Upper lobe of left lung (tissue), 6 donors: Measurements from ENCODE around the gene NUBP1. TPM values are rescaled to one million over a fixed set of nuclear protein-coding genes. Genes with fewer than 3 reads are reported as not detected.

Experiments used
- ATAC-seq, 2 donors: fragments of 200-7000 bp; cut with Tn5 transposase; one replicate each; pipeline ENCODE4 v1.9.1; 2022; ENCODE audit warnings: mild to moderate bottlenecking in 2 of 2, moderate library complexity in 2 of 2; ENCODE audit not compliant: low FRiP score in 2 of 2
- DNase-seq, 2 donors: peaks; one replicate each; pipeline ENCODE4 v3.0.0-alpha.2; 2019 to 2020
- H3K27ac ChIP-seq, 4 donors: fragments of 200-600 bp; sonication (generic); one replicate each; pipeline ENCODE4 v1.5.1; 2016 to 2019
- H3K27me3 ChIP-seq, 4 donors: fragments of 200-600 bp; sonication (generic); one replicate each; pipeline ENCODE4 v1.5.1; 2017 to 2019
- H3K36me3 ChIP-seq, 4 donors: fragments of 200-600 bp; sonication (generic); one replicate each; pipeline ENCODE4 v1.5.1; 2016 to 2019
- H3K4me1 ChIP-seq, 4 donors: fragments of 200-600 bp; sonication (generic); one replicate each; pipeline ENCODE4 v1.5.1; 2018 to 2019
- H3K4me3 ChIP-seq, 4 donors: fragments of 200-600 bp; sonication (generic); one replicate each; pipeline ENCODE4 v1.5.1; 2017 to 2019; ENCODE audit warnings: mild to moderate bottlenecking in 2 of 4, moderate library complexity in 1 of 4
- H3K9me3 ChIP-seq, 4 donors: fragments of 200-600 bp; sonication (generic); one replicate each; pipeline ENCODE4 v1.5.1; 2018 to 2019
- CTCF ChIP-seq, 6 experiments: fragments of 450-650 bp in 4 of 6; fragments of 200-600 bp in 2 of 6; sonication (generic) in 2 of 6; IDR thresholded peaks; one replicate each; pipeline ENCODE4 v1.5.1; 2016 to 2019; ENCODE audit warnings: antibody characterized with exemption in 6 of 6
- EP300 ChIP-seq, 4 donors: sonication (generic); formaldehyde crosslinking; IDR thresholded peaks; one replicate each; pipeline ENCODE4 v1.5.1; 2017; ENCODE audit warnings: antibody characterized with exemption in 4 of 4, control low read depth in 2 of 4
- POLR2A ChIP-seq, 4 donors: fragments of 450-650 bp; IDR thresholded peaks; one replicate each; pipeline ENCODE4 v1.5.1; 2016 to 2017; ENCODE audit warnings: antibody characterized with exemption in 4 of 4, mild to moderate bottlenecking in 2 of 4
- POLR2AphosphoS5 ChIP-seq, 2 donors: sonication (generic); formaldehyde crosslinking; IDR thresholded peaks; one replicate each; pipeline ENCODE4 v1.5.1; 2017; ENCODE audit warnings: antibody characterized with exemption in 2 of 2
- WGBS, 2 donors: methylation state at CpG; one replicate each; pipeline ENCODE4 v1.1.5; 2017 to 2018; 5-methylcytosine and 5-hydroxymethylcytosine counted together
- total RNA-seq, 6 donors: library from RNA; depleted of rRNA in 4 of 6; stranded (reverse); fragments of >200 nt in 4 of 6; gene quantifications; one replicate each; pipeline versions ENCODE4 v1.1.0 to v1.2.1, GENCODE V29; 2016 to 2021
- donor health status: DM: no; HTN: no; CAD: no; lungs with moderate emphysema.
- donor health status: DM: no; HTN: yes; CAD: no; lungs with severe emphysema.

NUBP1 gene
- total RNA-seq, 6 donors from 2014 or later, result 16.8 to 40.3 (median 34.6) TPM

GRCh38 chr16:10741844-10742243 is 1.8 kb upstream of the NUBP1 start:
- ATAC-seq (no peak), DNase-seq (no peak)
- Histone ChIP-seq H3K4me3 (no peak overlapping the region), H3K36me3 (peaks cover 0 to 3% (median 0%) of the 10 kb centered on the region in 4 donors), H3K4me1 (peaks cover 30 to 43% (median 38%) of the 10 kb centered on the region in 4 donors), H3K27me3 (no peaks in the 10 kb centered on the region), H3K27ac (no peak overlapping the region), H3K9me3 (no peaks in the 10 kb centered on the region)
- 70 to 91% methylated on average over 4 of the region's 4 CpGs for WGBS, 2 donors
- TF ChIP-seq EP300 (IDR thresholded peaks at IDR 0.05) (no peak), POLR2AphosphoS5 (IDR thresholded peaks at IDR 0.05) (no peak), CTCF (IDR thresholded peaks at IDR 0.05) (no peak), POLR2A (IDR thresholded peaks at IDR 0.05) (no peak)

- 31 to 38% methylated on average over 5 of the region's 5 CpGs for WGBS, 2 donors
- Histone ChIP-seq H3K36me3 (peaks cover 0 to 17% (median 9%) of the 10 kb centered on the region in 4 donors), H3K4me3 (peak overlapping the region in 3 of 4 donors; percentile 57 to 68 (median 64)), H3K27me3 (no peaks in the 10 kb centered on the region), H3K27ac (peak overlapping the region; percentile 92 to 100 (median 96)), H3K9me3 (no peaks in the 10 kb centered on the region), H3K4me1 (peaks cover 21 to 29% (median 29%) of the 10 kb centered on the region in 4 donors)
- TF ChIP-seq POLR2AphosphoS5 (IDR thresholded peaks at IDR 0.05), result no peak
- no peak for TF ChIP-seq POLR2A (IDR thresholded peaks at IDR 0.05)
- no peak for TF ChIP-seq CTCF (IDR thresholded peaks at IDR 0.05)
- TF ChIP-seq EP300 (IDR thresholded peaks at IDR 0.05), result no peak
- DNase-seq (no peak), ATAC-seq (no peak)
These were observed 424 bp upstream of the NUBP1 start for GRCh38 chr16:10743227-10743609.

GRCh38 chr16:10744370-10745030 is 858 bp downstream of the NUBP1 start:
- Histone ChIP-seq H3K9me3 (no peaks in the 10 kb centered on the region), H3K4me1 (peaks cover 17 to 28% (median 22%) of the 10 kb centered on the region in 4 donors), H3K36me3 (peaks cover 0 to 30% (median 15%) of the 10 kb centered on the region in 4 donors), H3K27ac (peak overlapping the region; percentile 92 to 100 (median 96)), H3K27me3 (no peaks in the 10 kb centered on the region), H3K4me3 (peak overlapping the region in 3 of 4 donors; percentile 57 to 68 (median 64))
- peak in 1 of 2 donors; percentile 62 for DNase-seq
- TF ChIP-seq POLR2AphosphoS5 (IDR thresholded peaks at IDR 0.05) (no peak), POLR2A (IDR thresholded peaks at IDR 0.05) (no peak), EP300 (IDR thresholded peaks at IDR 0.05) (no peak), CTCF (IDR thresholded peaks at IDR 0.05) (no peak)
- ATAC-seq, result peak in 1 of 2 donors; percentile 50
- WGBS, 2 donors, result 39 to 43% methylated on average over 16 to 17 of the region's 17 CpGs

DNA sequence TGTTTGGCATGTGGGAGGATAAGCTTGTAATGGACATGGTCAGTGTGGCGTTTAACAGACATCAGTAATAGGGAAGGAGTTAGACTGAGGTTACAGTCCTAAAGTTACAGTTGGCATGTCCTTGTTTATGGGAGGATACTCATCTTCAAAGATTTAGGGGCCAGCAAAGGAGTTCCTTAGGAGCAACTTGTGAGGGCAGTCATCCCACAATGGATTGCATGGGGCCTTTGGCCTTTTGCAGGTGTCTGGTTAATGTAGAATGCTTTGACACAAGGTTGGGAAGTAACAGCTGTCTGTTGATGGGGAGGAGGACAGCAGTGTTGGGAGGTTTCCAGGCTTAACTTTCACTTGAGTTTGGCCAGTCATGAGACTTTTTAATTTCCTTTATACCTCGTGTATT is 2.2 kb downstream of the NUBP1 start:
- no peak overlapping the region for H3K4me3 ChIP-seq
- no peaks in the 10 kb centered on the region for H3K9me3 ChIP-seq
- H3K4me1 ChIP-seq, result peaks cover 21 to 28% (median 25%) of the 10 kb centered on the region in 4 donors
- 57 to 67% methylated on average over 2 of the region's 2 CpGs for WGBS, 2 donors
- H3K27ac ChIP-seq, result peak overlapping the region in 2 of 4 donors; percentile 95 to 100
- H3K36me3 ChIP-seq, result peaks cover 0 to 43% (median 19%) of the 10 kb centered on the region in 4 donors
- DNase-seq (no peak), ATAC-seq (no peak)
- no peak for TF ChIP-seq CTCF (IDR thresholded peaks at IDR 0.05)
- no peak for TF ChIP-seq POLR2A (IDR thresholded peaks at IDR 0.05)
- TF ChIP-seq POLR2AphosphoS5 (IDR thresholded peaks at IDR 0.05), result no peak
- no peak for TF ChIP-seq EP300 (IDR thresholded peaks at IDR 0.05)
- no peaks in the 10 kb centered on the region for H3K27me3 ChIP-seq
